Measurements from ENCODE around the gene ACAP2.
A peak's percentile ranks its signal among the peaks of the same experiment; 100 is the strongest.
"Not testable (repeated sequence)": the region's sequence is repeated elsewhere in the genome, so short reads cannot be mapped to it uniquely, and the experiment has no call there.

ACAP2 gene

DNA sequence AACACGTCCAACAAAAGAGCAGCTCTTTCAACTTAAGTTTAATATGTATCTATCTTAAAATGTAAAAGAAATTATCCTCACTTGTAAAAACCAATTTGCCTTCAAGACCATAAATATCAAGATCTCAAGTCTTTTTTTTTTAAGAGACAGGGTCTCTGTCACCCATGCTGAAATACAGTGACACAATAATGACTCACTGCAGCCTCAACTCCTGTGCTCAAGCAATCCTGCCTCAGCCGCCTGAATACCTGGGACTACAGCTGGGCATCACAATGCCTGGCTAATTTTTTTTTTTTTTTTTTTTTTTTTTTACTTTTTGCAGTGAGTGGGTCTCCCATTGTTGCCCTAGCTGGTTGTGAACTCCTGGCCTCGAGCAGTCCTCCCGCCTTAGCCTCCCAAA is 26.0 kb downstream of the ACAP2 start:
- Mint-ChIP-seq H3K9me3 (no peaks in the 10 kb centered on the region), H3K36me3 (peaks cover 4% of the 10 kb centered on the region), H3K4me1 (peaks cover 40% of the 10 kb centered on the region), H3K4me3 (no peak overlapping the region), H3K27ac (no peak overlapping the region)
- no peak for DNase-seq (ENCODE audit: low spot score in 2 of 2)
- peak; percentile 59 for ATAC-seq

GRCh38 chr3:195411836-195412235 is 31.0 kb downstream of the ACAP2 start:
- Mint-ChIP-seq H3K9me3 (no peaks in the 10 kb centered on the region), H3K4me3 (no peak overlapping the region), H3K36me3 (peaks cover 15% of the 10 kb centered on the region), H3K4me1 (peaks cover 47% of the 10 kb centered on the region), H3K27ac (no peak overlapping the region)
- DNase-seq (ENCODE audit: low spot score in 2 of 2) (no peak), ATAC-seq (no peak)

DNA sequence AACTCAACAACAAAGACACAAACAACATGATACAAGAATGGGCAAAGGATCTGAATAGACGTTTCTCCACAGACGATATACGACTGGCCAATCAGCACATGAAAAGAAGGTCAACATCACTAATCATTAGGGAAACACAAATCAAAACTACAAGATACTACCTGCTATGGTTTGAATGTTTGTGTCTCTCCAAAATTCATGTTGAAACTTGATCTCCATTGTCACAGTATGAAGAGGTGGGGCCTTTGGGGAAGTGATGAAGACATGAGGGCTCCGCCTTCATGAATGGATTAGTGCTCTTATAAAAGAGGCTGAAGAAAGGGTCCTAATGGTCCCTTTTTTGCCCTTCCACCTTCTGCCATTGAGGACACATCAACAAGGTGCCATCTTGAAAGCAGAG is 32.3 kb downstream of the ACAP2 start:
- ATAC-seq (no peak), DNase-seq (ENCODE audit: low spot score in 2 of 2) (no peak)
- H3K4me1 Mint-ChIP-seq = peaks cover 49% of the 10 kb centered on the region
- peaks cover 15% of the 10 kb centered on the region for H3K36me3 Mint-ChIP-seq
- no peak overlapping the region for H3K4me3 Mint-ChIP-seq
- H3K27ac Mint-ChIP-seq = no peak overlapping the region
- H3K9me3 Mint-ChIP-seq = no peaks in the 10 kb centered on the region

DNA sequence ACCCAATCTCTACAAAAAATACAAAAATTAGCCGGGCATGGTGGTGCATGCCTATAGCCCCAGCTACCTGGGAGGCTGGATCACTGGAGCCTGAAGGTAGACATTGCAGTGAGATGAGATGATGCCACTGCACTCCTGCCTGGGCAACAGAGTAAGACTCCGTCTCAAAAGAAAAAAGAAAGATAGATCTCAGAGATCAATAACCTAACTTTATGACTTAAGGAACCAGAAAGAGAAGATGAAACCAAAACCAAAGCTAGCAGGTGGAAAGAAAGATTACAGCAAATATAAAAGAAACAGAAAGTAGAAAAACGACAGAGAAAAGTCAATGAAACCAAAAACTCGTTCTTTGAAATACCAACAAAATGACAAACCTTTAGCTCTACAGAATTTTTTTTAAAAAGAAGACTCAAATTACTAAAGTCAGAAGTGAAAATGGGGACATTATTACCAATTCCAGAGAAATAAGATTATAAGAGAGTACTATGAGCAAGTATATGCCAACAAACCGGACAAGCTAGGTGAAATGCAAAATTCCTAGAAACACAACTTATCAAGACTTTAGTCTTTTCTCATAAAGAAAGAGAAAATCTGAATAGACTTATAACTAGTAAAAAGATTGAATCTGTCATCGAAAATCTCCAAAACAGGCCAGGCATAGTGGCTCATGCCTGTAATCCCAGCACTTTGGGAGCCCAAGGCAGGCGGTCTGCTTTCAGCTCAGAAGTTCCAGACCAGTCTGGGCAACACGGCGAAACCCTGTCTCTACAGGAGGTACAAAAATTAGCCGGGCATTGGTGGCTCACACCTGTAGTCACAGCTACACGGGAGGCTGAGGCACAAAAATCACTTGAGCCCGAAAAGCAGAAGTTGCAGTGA is 35.0 kb downstream of the ACAP2 start:
- no peaks in the 10 kb centered on the region for H3K9me3 Mint-ChIP-seq
- peaks cover 50% of the 10 kb centered on the region for H3K4me1 Mint-ChIP-seq
- peaks cover 15% of the 10 kb centered on the region for H3K36me3 Mint-ChIP-seq
- H3K4me3 Mint-ChIP-seq = peak overlapping the region; percentile 24
- no peak overlapping the region for H3K27ac Mint-ChIP-seq
- DNase-seq (ENCODE audit: low spot score in 2 of 2) = peak in 1 of 2 donors; percentile 55
- peak; percentile 82 for ATAC-seq

GRCh38 chr3:195405651-195406050 is 37.2 kb downstream of the ACAP2 start:
- Mint-ChIP-seq H3K27ac (no peak overlapping the region), H3K4me1 (peaks cover 52% of the 10 kb centered on the region), H3K36me3 (peaks cover 11% of the 10 kb centered on the region), H3K9me3 (no peaks in the 10 kb centered on the region), H3K4me3 (no peak overlapping the region)
- DNase-seq (ENCODE audit: low spot score in 2 of 2) (no peak), ATAC-seq (no peak)

DNA sequence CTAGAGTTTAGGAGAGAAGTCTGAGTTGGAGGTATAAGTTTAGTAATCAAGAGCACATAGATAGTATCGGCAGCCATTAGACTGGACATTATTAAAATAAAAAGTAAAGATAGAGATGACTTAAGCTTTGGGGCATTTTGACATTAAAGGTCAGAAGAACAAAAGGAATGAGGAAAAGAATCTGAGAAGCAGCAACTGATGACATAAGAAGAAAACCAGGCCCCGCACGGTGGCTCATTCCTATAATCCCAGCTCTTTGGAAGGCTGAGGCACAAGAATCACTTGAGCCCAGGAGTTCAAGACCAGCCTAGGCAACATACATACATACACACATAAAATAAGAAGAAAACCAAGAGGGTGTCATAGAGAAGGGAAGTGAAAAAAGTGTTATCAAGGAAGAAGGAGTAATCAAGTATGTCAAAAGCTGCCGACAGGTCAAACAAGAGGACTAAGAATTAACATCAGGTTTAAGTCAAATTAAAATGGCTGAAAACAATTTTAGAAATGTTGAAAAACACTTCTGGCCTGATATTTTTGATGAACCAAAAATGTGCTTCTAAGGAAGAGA is 38.9 kb downstream of the ACAP2 start:
- ATAC-seq (no peak), DNase-seq (ENCODE audit: low spot score in 2 of 2) (no peak)
- Mint-ChIP-seq H3K9me3 (no peaks in the 10 kb centered on the region), H3K27ac (no peak overlapping the region), H3K36me3 (peaks cover 11% of the 10 kb centered on the region), H3K4me1 (peaks cover 41% of the 10 kb centered on the region), H3K4me3 (no peak overlapping the region)

DNA sequence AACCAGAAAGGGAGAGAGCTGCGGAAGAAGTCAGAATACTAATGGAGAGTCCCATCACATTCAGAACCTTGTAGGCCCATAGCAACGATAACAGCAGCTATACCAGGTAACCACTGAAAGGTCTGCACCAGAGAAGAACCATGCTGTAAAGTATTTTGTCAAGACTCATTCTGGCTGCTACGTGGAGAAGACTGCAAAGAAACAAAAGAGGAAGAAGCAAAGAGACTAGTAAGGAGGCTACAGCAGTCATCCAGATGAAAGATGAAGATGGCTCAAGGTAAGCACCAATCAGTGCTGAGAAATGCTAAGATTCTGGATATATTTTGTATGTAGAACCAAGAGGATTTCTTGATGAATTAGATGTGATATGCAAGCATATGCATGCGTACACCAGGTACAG is 39.6 kb downstream of the ACAP2 start:
- no peaks in the 10 kb centered on the region for H3K9me3 Mint-ChIP-seq
- peaks cover 41% of the 10 kb centered on the region for H3K4me1 Mint-ChIP-seq
- DNase-seq (ENCODE audit: low spot score in 2 of 2) = no peak
- ATAC-seq = no peak
- H3K27ac Mint-ChIP-seq = no peak overlapping the region
- no peak overlapping the region for H3K4me3 Mint-ChIP-seq
- peaks cover 11% of the 10 kb centered on the region for H3K36me3 Mint-ChIP-seq

- Mint-ChIP-seq H3K9me3 (no peaks in the 10 kb centered on the region), H3K36me3 (peaks cover 5% of the 10 kb centered on the region), H3K4me1 (peaks cover 40% of the 10 kb centered on the region), H3K27ac (no peak overlapping the region), H3K4me3 (no peak overlapping the region)
- ATAC-seq = no peak
- no peak for DNase-seq (ENCODE audit: low spot score in 2 of 2)
These were observed 40.9 kb downstream of the ACAP2 start for GRCh38 chr3:195401943-195402342.

DNA sequence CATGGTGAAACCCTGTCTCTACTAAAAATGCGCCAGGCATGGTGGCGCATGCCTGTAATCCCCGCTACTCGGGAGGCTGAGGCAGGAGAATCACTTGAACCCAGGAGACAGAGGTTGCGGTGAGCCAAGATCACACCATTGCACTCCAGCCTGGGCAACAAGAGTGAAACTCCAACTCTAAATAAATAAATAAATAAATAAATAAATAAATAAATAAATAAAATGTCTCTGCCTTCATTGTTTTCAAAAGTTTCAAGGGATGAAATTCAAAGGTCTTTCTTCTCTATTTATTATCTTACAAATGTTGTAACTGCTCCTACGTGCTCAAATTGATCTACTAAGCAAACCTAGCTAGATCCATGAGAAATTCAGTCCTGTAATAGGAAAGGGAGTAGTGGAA is 44.4 kb downstream of the ACAP2 start:
- not testable (repeated sequence) for H3K4me3 Mint-ChIP-seq; DNase-seq (ENCODE audit: low spot score in 2 of 2); H3K36me3 Mint-ChIP-seq; ATAC-seq; H3K27ac Mint-ChIP-seq; H3K9me3 Mint-ChIP-seq
- peaks cover 38% of the 10 kb centered on the region for H3K4me1 Mint-ChIP-seq

DNA sequence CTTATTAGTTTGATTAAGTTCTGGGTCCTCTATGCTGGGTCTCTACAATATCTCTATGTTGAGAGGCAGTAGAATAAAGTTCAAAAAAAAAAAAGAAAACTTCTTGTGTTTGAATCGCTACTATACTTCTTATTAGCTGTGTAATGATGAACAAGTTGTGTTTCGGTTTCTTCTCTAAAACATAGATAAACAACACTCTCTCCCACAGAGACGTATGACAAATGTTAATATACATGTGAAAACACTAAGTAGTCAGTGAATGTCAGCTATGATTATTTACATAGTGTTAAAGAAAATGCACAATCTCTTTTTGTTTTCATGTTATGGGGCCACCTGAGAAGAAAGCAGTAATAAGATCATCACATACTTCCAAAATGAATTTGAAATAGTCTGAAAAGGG is 45.3 kb downstream of the ACAP2 start:
- H3K27ac Mint-ChIP-seq = no peak overlapping the region
- H3K9me3 Mint-ChIP-seq = no peaks in the 10 kb centered on the region
- ATAC-seq = no peak
- peaks cover 39% of the 10 kb centered on the region for H3K4me1 Mint-ChIP-seq
- DNase-seq (ENCODE audit: low spot score in 2 of 2) = no peak
- no peak overlapping the region for H3K4me3 Mint-ChIP-seq
- H3K36me3 Mint-ChIP-seq = peaks cover 5% of the 10 kb centered on the region

DNA sequence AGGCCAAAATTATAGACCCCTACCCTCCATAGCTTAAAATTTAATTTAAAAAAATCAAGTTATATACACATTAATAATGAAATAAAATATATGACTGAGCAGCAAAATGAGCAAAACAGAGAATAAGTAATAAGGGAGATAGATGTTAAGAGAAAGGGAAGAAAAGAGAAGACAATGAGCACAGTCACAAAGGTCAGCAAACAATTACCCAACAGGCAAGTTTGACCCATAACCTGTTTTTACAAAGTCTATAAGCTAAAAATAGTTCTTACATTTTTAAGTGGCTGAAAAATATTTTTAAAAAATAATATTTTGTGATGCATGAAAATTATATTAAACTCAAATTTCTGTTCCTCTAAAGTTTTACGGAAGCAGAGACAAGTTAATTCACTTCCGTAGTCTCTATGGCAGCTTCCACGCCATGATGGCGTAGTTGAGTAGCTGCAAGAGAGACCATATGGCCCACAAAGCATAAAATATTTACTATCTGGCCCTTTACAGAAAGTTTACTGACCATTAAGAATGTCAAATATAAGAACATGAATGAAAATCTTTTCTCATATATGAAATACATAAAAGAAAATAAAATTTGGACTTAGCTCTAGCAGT is 47.5 kb downstream of the ACAP2 start:
- no peak for ATAC-seq
- no peak overlapping the region for H3K4me3 Mint-ChIP-seq
- peaks cover 34% of the 10 kb centered on the region for H3K4me1 Mint-ChIP-seq
- DNase-seq (ENCODE audit: low spot score in 2 of 2) = no peak
- no peak overlapping the region for H3K27ac Mint-ChIP-seq
- no peaks in the 10 kb centered on the region for H3K9me3 Mint-ChIP-seq
- H3K36me3 Mint-ChIP-seq = peaks cover 13% of the 10 kb centered on the region

DNA sequence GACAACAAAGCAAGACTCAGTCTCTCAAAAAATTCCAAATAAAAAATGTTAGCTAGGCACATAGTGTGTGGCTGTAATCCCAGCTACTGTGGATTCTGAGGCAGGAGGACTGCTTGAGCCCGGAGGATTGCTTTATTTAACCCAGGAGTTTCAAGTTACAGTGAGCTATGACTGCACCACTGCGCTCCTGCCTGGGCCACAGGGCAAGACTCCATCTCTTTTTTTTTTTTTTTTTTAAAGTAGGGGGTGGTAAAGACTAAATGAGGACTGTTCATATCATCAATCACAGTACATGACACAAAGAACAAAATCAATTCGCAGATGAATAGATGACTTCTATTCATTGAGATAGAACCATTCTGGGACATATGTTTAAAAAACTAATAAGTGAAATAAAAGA is 48.1 kb downstream of the ACAP2 start:
- peaks cover 13% of the 10 kb centered on the region for H3K36me3 Mint-ChIP-seq
- H3K27ac Mint-ChIP-seq = no peak overlapping the region
- H3K4me1 Mint-ChIP-seq = peaks cover 33% of the 10 kb centered on the region
- no peak for DNase-seq (ENCODE audit: low spot score in 2 of 2)
- H3K9me3 Mint-ChIP-seq = no peaks in the 10 kb centered on the region
- no peak overlapping the region for H3K4me3 Mint-ChIP-seq
- ATAC-seq = no peak

- no peak for ATAC-seq
- Mint-ChIP-seq H3K9me3 (no peaks in the 10 kb centered on the region), H3K4me3 (no peak overlapping the region), H3K36me3 (peaks cover 13% of the 10 kb centered on the region), H3K4me1 (peaks cover 33% of the 10 kb centered on the region), H3K27ac (no peak overlapping the region)
- DNase-seq (ENCODE audit: low spot score in 2 of 2) = no peak
These were observed 48.8 kb downstream of the ACAP2 start for GRCh38 chr3:195394024-195394423.

DNA sequence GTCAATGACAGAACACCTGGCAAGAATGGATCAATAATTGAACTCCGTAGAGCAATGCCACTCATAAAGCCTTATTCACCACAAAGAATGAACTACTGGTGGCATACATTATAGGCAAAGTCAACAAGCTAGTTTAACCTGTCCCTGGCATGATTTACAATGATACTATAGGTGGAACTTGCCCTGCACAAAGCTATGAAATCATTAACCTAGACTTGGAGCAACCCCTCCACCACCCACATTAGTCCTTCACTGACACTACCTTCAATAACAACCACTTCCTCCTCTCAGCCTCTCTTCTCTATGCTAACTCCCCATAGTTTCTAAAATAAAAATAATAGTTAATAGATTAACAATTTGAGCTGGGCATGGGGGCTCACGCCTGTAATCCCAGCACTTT is 54.4 kb downstream of the ACAP2 start:
- no peak overlapping the region for H3K27ac Mint-ChIP-seq
- H3K4me1 Mint-ChIP-seq = peaks cover 32% of the 10 kb centered on the region
- H3K9me3 Mint-ChIP-seq = no peaks in the 10 kb centered on the region

DNA sequence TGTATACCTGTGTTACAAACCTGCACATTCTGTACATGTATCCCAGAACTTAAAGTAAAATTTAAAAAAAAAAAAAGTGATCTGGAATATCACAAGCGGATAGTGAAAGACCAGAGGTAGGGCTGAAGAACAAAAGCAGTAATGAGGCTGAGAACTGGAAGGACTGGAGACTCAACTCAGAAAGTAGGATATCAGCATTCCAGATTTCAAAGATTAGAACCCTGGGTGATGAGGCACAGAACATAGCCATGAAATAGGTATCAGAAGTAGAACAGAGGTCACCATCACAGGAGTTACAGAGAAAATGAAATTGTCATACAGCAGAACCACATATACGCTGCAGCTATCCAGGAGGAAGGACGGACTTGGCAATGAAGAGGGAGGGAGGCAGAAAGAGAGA is 56.1 kb downstream of the ACAP2 start:
- Mint-ChIP-seq H3K9me3 (no peaks in the 10 kb centered on the region), H3K27ac (no peak overlapping the region), H3K4me3 (no peak overlapping the region), H3K36me3 (peaks cover 8% of the 10 kb centered on the region), H3K4me1 (peaks cover 39% of the 10 kb centered on the region)
- no peak for ATAC-seq
- DNase-seq (ENCODE audit: low spot score in 2 of 2) = no peak

More for the DNA sequence above, 54.4 kb downstream of the ACAP2 start:
- Mint-ChIP-seq H3K36me3 (peaks cover 13% of the 10 kb centered on the region), H3K4me3 (no peak overlapping the region)
- ATAC-seq (no peak), DNase-seq (ENCODE audit: low spot score in 2 of 2) (no peak)

DNA sequence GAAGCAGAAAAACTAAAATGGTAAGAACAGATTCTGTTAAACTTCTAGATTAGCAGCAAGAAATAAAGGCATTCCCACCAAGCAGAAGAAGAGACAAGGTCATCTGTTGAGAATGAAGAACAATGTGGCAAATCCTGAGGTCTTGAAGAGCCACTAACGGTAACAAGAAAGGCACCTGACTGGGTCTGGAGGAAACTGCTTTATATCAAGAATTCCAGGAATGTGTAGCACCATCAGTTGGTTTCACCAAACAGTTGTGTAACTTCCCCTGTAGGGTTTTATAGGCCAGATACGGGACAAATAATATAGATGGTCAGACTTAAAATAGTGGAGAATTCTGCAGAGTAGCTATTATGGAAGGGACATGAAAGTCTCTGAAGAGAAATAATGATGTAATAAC is 57.3 kb downstream of the ACAP2 start:
- ATAC-seq = no peak
- no peak for DNase-seq (ENCODE audit: low spot score in 2 of 2)
- H3K27ac Mint-ChIP-seq = no peak overlapping the region
- H3K4me3 Mint-ChIP-seq = no peak overlapping the region
- no peaks in the 10 kb centered on the region for H3K9me3 Mint-ChIP-seq
- H3K4me1 Mint-ChIP-seq = peaks cover 39% of the 10 kb centered on the region
- H3K36me3 Mint-ChIP-seq = peaks cover 6% of the 10 kb centered on the region

All from stimulated activated effector memory CD8-positive, alpha-beta T cell treated with anti-CD3 and anti-CD28 coated beads, Interleukin-12 subunit alpha, Interleukin-12 subunit beta, amount 100 ng/mL, for 72 hours (primary cell).